OCI-LY3 (cell line): ENCODE data around the gene ATOH1.

ENCODE experiments used
- H2AFZ ChIP-seq: fragments of 200-600, 300-600 bp; shearing (Covaris generic); 2 replicates; pipeline ENCODE4 v1.6.0; 2014; ENCODE audit warnings: antibody characterized with exemption, low read depth, low read length
- H3K27ac ChIP-seq: fragments of 200-600, 300-600 bp; sonication (generic); 2 replicates; pipeline ENCODE4 v1.5.1; 2014; ENCODE audit warnings: mild to moderate bottlenecking, low read length, moderate library complexity, mixed read lengths
- H3K27me3 ChIP-seq: fragments of 200-600, 300-600 bp; sonication (generic); 2 replicates; pipeline ENCODE4 v1.6.1; 2014; ENCODE audit warnings: low read depth, low read length, mixed read lengths
- H3K36me3 ChIP-seq: fragments of 200-600, 300-600 bp; sonication (generic); replicated peaks from 2 replicates; pipeline ENCODE3; 2014; ENCODE audit warnings: low read depth, low read length, mixed read lengths
- H3K4me1 ChIP-seq: fragments of 300-600, 200-600 bp; sonication (generic); 2 replicates; pipeline ENCODE4 v1.6.1; 2014; ENCODE audit warnings: low read length, mixed read lengths
- H3K4me2 ChIP-seq: fragments of 200-600, 300-600 bp; sonication (generic); 2 replicates; pipeline ENCODE4 v1.6.1; 2014; ENCODE audit warnings: low read length, mixed read lengths
- H3K4me3 ChIP-seq: fragments of 300-600, 200-600 bp; sonication (generic); 2 replicates; pipeline ENCODE4 v1.5.1; 2014; ENCODE audit warnings: antibody characterized with exemption, mild to moderate bottlenecking, low read length, moderate library complexity
- H3K79me2 ChIP-seq: fragments of 300-600, 200-600 bp; shearing (Covaris generic); 2 replicates; pipeline ENCODE4 v1.6.1; 2014; ENCODE audit warnings: mild to moderate bottlenecking, low read length, mixed read lengths
- H3K9ac ChIP-seq: fragments of 300-600, 200-600 bp; shearing (Covaris generic); 2 replicates; pipeline ENCODE4 v1.6.0; 2014; ENCODE audit warnings: mild to moderate bottlenecking, low read length, moderate library complexity
- H3K9me3 ChIP-seq: fragments of 200-600, 300-600 bp; shearing (Covaris generic); 2 replicates; pipeline ENCODE4 v1.6.1; 2014; ENCODE audit warnings: low read length, mixed read lengths; ENCODE audit not compliant: insufficient read depth
- H4K20me1 ChIP-seq: fragments of 200-600, 300-600 bp; sonication (generic); 2 replicates; pipeline ENCODE4 v1.6.1; 2016; ENCODE audit warnings: low read length, mixed read lengths; ENCODE audit not compliant: insufficient read depth
- EZH2phosphoT487 ChIP-seq: fragments of 200-600 bp; shearing (Covaris generic); IDR thresholded peaks from 2 replicates; pipeline ENCODE4 v1.6.1; 2018; ENCODE audit warnings: antibody characterized with exemption, mixed run types, low read depth
- TF ChIP-seq, protein P1 (sequence below): fragments of 200-600, 300-600 bp; sonication (generic); IDR thresholded peaks from 2 replicates; pipeline ENCODE4 v1.5.1; 2014; ENCODE audit warnings: antibody characterized with exemption, low read length, low read depth

The ATOH1 gene

DNA sequence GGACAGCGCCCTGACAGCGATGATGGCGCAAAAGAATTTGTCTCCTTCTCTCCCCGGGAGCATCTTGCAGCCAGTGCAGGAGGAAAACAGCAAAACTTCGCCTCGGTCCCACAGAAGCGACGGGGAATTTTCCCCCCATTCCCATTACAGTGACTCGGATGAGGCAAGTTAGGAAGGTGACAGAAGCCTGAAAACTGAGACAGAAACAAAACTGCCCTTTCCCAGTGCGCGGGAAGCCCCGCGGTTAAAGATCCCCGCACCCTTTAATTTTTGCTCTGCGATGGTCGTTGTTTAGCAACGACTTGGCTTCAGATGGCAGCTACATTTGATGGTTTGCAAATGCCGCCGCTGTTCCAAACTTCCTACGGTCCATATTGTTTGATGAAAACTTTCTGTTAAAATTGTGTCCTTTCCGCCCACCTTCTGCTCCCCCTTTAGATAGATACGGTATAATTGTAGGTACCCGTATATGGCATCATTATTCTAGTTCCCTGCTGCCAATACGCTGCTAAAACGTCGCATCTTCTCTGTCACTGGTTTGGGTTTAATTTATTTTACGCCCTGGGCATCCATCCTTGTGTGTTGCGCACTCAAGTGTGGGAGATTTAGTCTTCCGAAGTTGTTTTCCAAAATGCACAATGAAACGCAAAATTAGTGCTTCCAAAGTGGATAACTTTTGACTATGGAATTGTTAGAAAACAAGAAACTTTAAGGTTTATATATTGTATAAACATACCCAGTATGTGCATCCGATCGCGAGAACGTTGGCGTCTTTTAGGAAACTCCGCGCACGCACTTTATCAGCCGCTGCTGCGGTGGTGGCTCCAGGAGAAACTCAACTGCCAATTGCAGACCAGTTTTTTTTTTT lies 1.5 kb downstream of the ATOH1 start:
- H3K9ac ChIP-seq, result no peak overlapping the region
- H3K36me3 ChIP-seq, result no peaks in the 10 kb centered on the region
- H3K9me3 ChIP-seq, result no peaks in the 10 kb centered on the region
- no peaks in the 10 kb centered on the region for H4K20me1 ChIP-seq
- H3K79me2 ChIP-seq, result no peaks in the 10 kb centered on the region
- no peak overlapping the region for H3K4me3 ChIP-seq
- H3K27ac ChIP-seq, result no peak overlapping the region
- no peak overlapping the region for H3K4me2 ChIP-seq
- H3K27me3 ChIP-seq, result no peaks in the 10 kb centered on the region
- no peak for TF ChIP-seq EZH2phosphoT487
- TF ChIP-seq, protein P1, sequence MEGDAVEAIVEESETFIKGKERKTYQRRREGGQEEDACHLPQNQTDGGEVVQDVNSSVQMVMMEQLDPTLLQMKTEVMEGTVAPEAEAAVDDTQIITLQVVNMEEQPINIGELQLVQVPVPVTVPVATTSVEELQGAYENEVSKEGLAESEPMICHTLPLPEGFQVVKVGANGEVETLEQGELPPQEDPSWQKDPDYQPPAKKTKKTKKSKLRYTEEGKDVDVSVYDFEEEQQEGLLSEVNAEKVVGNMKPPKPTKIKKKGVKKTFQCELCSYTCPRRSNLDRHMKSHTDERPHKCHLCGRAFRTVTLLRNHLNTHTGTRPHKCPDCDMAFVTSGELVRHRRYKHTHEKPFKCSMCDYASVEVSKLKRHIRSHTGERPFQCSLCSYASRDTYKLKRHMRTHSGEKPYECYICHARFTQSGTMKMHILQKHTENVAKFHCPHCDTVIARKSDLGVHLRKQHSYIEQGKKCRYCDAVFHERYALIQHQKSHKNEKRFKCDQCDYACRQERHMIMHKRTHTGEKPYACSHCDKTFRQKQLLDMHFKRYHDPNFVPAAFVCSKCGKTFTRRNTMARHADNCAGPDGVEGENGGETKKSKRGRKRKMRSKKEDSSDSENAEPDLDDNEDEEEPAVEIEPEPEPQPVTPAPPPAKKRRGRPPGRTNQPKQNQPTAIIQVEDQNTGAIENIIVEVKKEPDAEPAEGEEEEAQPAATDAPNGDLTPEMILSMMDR, result no peak
- peaks cover 7% of the 10 kb centered on the region for H3K4me1 ChIP-seq
- no peak overlapping the region for H2AFZ ChIP-seq

DNA sequence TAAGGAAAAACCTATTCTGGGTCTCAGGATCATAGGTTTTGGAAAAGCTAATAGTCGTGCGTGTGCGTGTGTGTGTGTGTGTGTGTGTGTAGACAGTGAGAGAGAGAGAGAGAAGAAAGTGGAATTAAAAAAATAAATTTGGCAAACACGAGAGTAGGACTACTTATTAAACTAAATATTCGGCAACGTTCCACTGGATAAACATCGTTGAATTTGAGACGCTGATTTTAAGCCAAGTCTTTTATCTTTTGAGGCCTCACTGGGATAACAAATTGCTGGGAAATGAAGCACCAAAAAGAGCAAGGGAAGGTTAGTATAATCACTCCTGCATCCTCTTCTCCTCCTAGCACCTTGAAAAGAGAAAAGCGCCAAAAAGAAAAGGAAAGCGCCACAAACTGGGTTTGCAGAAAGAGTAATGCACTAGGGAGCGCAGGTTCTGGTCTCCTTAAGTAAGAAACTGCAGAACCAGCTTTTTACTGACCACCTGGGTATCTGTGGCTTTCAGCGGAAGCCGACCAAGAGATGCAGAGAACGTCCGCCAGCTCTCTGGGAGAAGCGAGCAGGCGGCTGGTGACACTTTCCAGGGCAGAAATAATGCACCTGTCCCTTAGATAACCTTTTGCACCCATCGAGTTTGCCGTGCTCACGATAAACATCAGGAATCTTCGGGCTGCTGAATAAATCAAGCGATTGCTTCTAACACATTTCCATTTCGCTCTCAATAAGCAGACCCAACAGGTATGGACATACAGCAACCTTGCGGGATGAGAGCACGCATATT lies 3.4 kb downstream of the ATOH1 start:
- no peak overlapping the region for H3K27ac ChIP-seq
- no peak overlapping the region for H3K9ac ChIP-seq
- no peaks in the 10 kb centered on the region for H3K4me1 ChIP-seq
- no peak overlapping the region for H2AFZ ChIP-seq
- no peak for TF ChIP-seq EZH2phosphoT487
- TF ChIP-seq, protein P1, result no peak
- no peaks in the 10 kb centered on the region for H3K79me2 ChIP-seq
- H3K4me2 ChIP-seq, result no peak overlapping the region
- no peaks in the 10 kb centered on the region for H3K27me3 ChIP-seq
- no peaks in the 10 kb centered on the region for H3K9me3 ChIP-seq
- no peaks in the 10 kb centered on the region for H4K20me1 ChIP-seq
- no peak overlapping the region for H3K4me3 ChIP-seq
- no peaks in the 10 kb centered on the region for H3K36me3 ChIP-seq

DNA sequence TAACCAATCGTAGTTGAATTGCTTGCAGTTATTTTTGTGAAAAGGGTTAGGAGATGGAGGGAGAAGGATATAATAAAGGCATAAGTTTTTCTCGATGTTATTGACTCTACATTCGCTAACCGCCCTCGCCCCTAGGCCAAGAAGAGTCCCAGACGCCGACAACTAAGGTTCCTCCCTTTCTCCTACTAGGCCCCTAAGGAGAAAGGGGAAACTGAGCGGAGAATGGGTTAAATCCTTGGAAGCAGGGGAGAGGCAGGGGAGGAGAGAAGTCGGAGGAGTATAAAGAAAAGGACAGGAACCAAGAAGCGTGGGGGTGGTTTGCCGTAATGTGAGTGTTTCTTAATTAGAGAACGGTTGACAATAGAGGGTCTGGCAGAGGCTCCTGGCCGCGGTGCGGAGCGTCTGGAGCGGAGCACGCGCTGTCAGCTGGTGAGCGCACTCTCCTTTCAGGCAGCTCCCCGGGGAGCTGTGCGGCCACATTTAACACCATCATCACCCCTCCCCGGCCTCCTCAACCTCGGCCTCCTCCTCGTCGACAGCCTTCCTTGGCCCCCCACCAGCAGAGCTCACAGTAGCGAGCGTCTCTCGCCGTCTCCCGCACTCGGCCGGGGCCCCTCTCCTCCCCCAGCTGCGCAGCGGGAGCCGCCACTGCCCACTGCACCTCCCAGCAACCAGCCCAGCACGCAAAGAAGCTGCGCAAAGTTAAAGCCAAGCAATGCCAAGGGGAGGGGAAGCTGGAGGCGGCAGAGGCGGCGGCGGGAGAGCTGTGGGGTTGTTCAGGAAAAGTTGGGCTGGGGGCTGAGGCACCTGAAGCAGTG lies 5.9 kb downstream of the ATOH1 start:
- Histone ChIP-seq H4K20me1 (no peaks in the 10 kb centered on the region), H3K9ac (no peak overlapping the region), H3K27ac (no peak overlapping the region), H3K79me2 (no peaks in the 10 kb centered on the region), H3K27me3 (no peaks in the 10 kb centered on the region), H3K4me2 (no peak overlapping the region), H3K4me3 (no peak overlapping the region), H3K36me3 (no peaks in the 10 kb centered on the region), H3K9me3 (no peaks in the 10 kb centered on the region), H3K4me1 (no peaks in the 10 kb centered on the region), H2AFZ (no peak overlapping the region)
- TF ChIP-seq, protein P1, result no peak
- no peak for TF ChIP-seq EZH2phosphoT487

DNA sequence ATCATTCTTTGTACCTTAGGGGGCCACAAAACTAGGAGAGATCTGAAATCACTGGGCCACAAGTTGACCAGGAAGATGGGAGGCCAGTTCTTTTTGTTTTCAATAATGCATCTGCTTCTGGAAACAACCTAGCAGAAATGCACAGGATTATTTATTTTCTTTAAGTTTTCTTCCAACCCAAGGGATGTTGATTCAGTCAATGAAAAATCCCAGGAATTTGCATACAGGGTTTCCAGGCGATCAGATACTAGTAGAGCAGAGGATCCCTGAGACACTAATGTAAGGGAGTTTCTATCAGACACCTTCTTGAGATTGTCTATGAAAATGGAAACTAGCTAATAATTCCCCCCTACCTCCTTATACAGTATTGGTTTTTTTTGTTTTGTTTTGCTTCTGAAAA lies 7.4 kb downstream of the ATOH1 start:
- Histone ChIP-seq H3K4me2 (no peak overlapping the region), H3K4me3 (no peak overlapping the region), H3K27ac (no peak overlapping the region), H3K4me1 (no peaks in the 10 kb centered on the region), H3K27me3 (no peaks in the 10 kb centered on the region), H2AFZ (no peak overlapping the region), H4K20me1 (no peaks in the 10 kb centered on the region), H3K9me3 (no peaks in the 10 kb centered on the region), H3K79me2 (no peaks in the 10 kb centered on the region), H3K36me3 (no peaks in the 10 kb centered on the region), H3K9ac (no peak overlapping the region)
- TF ChIP-seq EZH2phosphoT487, result no peak
- TF ChIP-seq, protein P1, result no peak
